IMR-90 (cell line): Measurements from ENCODE around the gene IDH3G. TPM values are rescaled to one million over a fixed set of nuclear protein-coding genes. Genes with fewer than 3 reads are reported as not detected.

ENCODE experiments used
- ATAC-seq: fragments of 200-7000 bp; cut with Tn5 transposase; 2 replicates; pipeline ENCODE4 v1.9.1; 2020; ENCODE audit warnings: low read depth, mild to moderate bottlenecking, moderate library complexity
- BruUV-seq: library from RNA; stranded (reverse); fragments of 400-500 nt; replicated peaks from 2 replicates; lab custom pipeline; 2021; lab: Mats Ljungman, UMichigan
- CTCF ChIA-PET: fragments of 300-600 bp; formaldehyde crosslinking; extraction: SDS; loops from one replicate; lab custom pipeline; 2021; ENCODE audit warnings: antibody characterized with exemption; lab: Yijun Ruan, JAX
- POLR2A ChIA-PET: fragments of 300-600 bp; sonication (Branson Sonifier 250); formaldehyde crosslinking; loops from one replicate; lab custom pipeline; 2022; ENCODE audit warnings: antibody characterized with exemption; ENCODE audit not compliant: unreplicated experiment; lab: Charles Lee
- DNase-seq: peaks from one replicate; pipeline ENCODE4 v3.0.0; 2013
- H2AFZ ChIP-seq: replicated peaks from 2 replicates; pipeline ENCODE3; 2013; ENCODE audit warnings: low read length, mild to moderate bottlenecking; ENCODE audit not compliant: poor library complexity
- H2AK5ac ChIP-seq: 2 replicates; pipeline ENCODE4 v1.6.1; 2013; ENCODE audit warnings: low read depth, low read length, inconsistent platforms
- H2AK9ac ChIP-seq: replicated peaks from 2 replicates; pipeline ENCODE3; 2013; ENCODE audit warnings: mild to moderate bottlenecking, low read depth, low read length, moderate library complexity; ENCODE audit not compliant: poor library complexity
- H2BK120ac ChIP-seq: 2 replicates; pipeline ENCODE4 v1.6.1; 2013; ENCODE audit warnings: low read depth, low read length, inconsistent platforms
- H2BK15ac ChIP-seq: 3 replicates; pipeline ENCODE4 v1.6.1; 2013; ENCODE audit warnings: low read depth, low read length, inconsistent platforms
- H2BK20ac ChIP-seq: 2 replicates; pipeline ENCODE4 v1.6.1; 2013; ENCODE audit warnings: low read depth, mild to moderate bottlenecking, inconsistent platforms, low read length, moderate library complexity
- H2BK5ac ChIP-seq: 2 replicates; pipeline ENCODE4 v1.6.1; 2013; ENCODE audit warnings: mild to moderate bottlenecking, low read depth, low read length, inconsistent platforms; ENCODE audit not compliant: poor library complexity, severe bottlenecking
- H3K14ac ChIP-seq: replicated peaks from 2 replicates; pipeline ENCODE4 v1.6.1; 2013; ENCODE audit warnings: low read depth, low read length, inconsistent platforms
- H3K18ac ChIP-seq: 2 replicates; pipeline ENCODE4 v1.6.1; 2013; ENCODE audit warnings: low read depth, low read length, control low read depth
- H3K23ac ChIP-seq: 2 replicates; pipeline ENCODE4 v1.6.1; 2013; ENCODE audit warnings: low read depth, low read length, inconsistent platforms
- H3K27ac ChIP-seq: 2 replicates; pipeline ENCODE4 v1.5.1; 2013; ENCODE audit warnings: mild to moderate bottlenecking, control low read depth, low read length; ENCODE audit not compliant: insufficient read depth
- H3K27me3 ChIP-seq: 2 replicates; pipeline ENCODE4 v1.6.1; 2013; ENCODE audit warnings: low read length; ENCODE audit not compliant: control insufficient read depth, insufficient read depth
- H3K36me3 ChIP-seq: 2 replicates; pipeline ENCODE4 v1.6.1; 2013; ENCODE audit warnings: low read length, mixed read lengths; ENCODE audit not compliant: control insufficient read depth, insufficient read depth
- H3K4ac ChIP-seq: 2 replicates; pipeline ENCODE4 v1.6.1; 2013; ENCODE audit warnings: low read depth, low read length, inconsistent platforms
- H3K4me1 ChIP-seq: 2 replicates; pipeline ENCODE4 v1.6.1; 2013; ENCODE audit warnings: low read length, mixed read lengths; ENCODE audit not compliant: control insufficient read depth, insufficient read depth
- H3K4me2 ChIP-seq: 2 replicates; pipeline ENCODE4 v1.6.1; 2013; ENCODE audit warnings: low read depth, mild to moderate bottlenecking, control low read depth, low read length, moderate library complexity
- H3K4me3 ChIP-seq: 2 replicates; pipeline ENCODE4 v1.5.1; 2013; ENCODE audit warnings: low read depth, mild to moderate bottlenecking, control low read depth, low read length, moderate library complexity; ENCODE audit not compliant: insufficient read depth
- H3K56ac ChIP-seq: 2 replicates; pipeline ENCODE4 v1.6.1; 2013; ENCODE audit warnings: low read length, inconsistent platforms; ENCODE audit not compliant: insufficient read depth; ENCODE audit errors: extremely low read depth
- H3K79me1 ChIP-seq, 2 experiments: 2 replicates each; pipeline ENCODE4 v1.6.1; 2013; ENCODE audit warnings: low read length in 2 of 2, inconsistent platforms in 1 of 2, low read depth in 1 of 2
- H3K9ac ChIP-seq: 2 replicates; pipeline ENCODE4 v1.6.1; 2013; ENCODE audit warnings: low read depth, low read length, control low read depth
- H3K9me1 ChIP-seq: 2 replicates; pipeline ENCODE4 v1.6.1; 2013; ENCODE audit warnings: low read length, inconsistent platforms; ENCODE audit not compliant: insufficient read depth
- H3K9me3 ChIP-seq: 2 replicates; pipeline ENCODE4 v1.6.1; 2013; ENCODE audit warnings: low read length; ENCODE audit not compliant: control insufficient read depth, insufficient read depth
- H4K20me1 ChIP-seq: 2 replicates; pipeline ENCODE4 v1.6.1; 2013; ENCODE audit warnings: low read length, inconsistent platforms; ENCODE audit not compliant: insufficient read depth
- H4K5ac ChIP-seq: 2 replicates; pipeline ENCODE4 v1.6.1; 2013; ENCODE audit warnings: mild to moderate bottlenecking, low read depth, low read length, control low read depth
- H4K8ac ChIP-seq, 2 experiments: 2 replicates each; pipeline ENCODE4 v1.6.1; 2013; ENCODE audit warnings: low read depth in 2 of 2, low read length in 2 of 2, control low read depth in 1 of 2, inconsistent platforms in 1 of 2
- H4K91ac ChIP-seq: 2 replicates; pipeline ENCODE4 v1.6.1; 2013; ENCODE audit warnings: low read depth, low read length, inconsistent platforms; ENCODE audit not compliant: insufficient read depth
- BHLHE40 ChIP-seq: fragments of 150-350 bp; IDR thresholded peaks from 2 replicates; pipeline ENCODE4 v1.6.1; 2016; ENCODE audit warnings: mild to moderate bottlenecking, low read depth, low read length
- CEBPB ChIP-seq: IDR thresholded peaks from 2 replicates; pipeline ENCODE4 v1.6.1; 2012; ENCODE audit warnings: low read depth, low read length, improper control_type of control experiment
- CHD1 ChIP-seq: IDR thresholded peaks from 2 replicates; pipeline ENCODE4 v1.6.1; 2012; ENCODE audit warnings: low read depth, low read length, improper control_type of control experiment
- ELK1 ChIP-seq: fragments of 150-350 bp; IDR thresholded peaks from 2 replicates; pipeline ENCODE4 v1.6.1; 2016; ENCODE audit warnings: low read depth, mild to moderate bottlenecking, low read length, moderate library complexity, borderline replicate concordance
- FOS ChIP-seq: fragments of 150-350 bp; IDR thresholded peaks from 2 replicates; pipeline ENCODE4 v1.6.1; 2016; ENCODE audit warnings: low read depth, low read length
- MAZ ChIP-seq: IDR thresholded peaks from 2 replicates; pipeline ENCODE4 v1.6.1; 2012; ENCODE audit warnings: low read depth, mild to moderate bottlenecking, low read length, improper control_type of control experiment, moderate library complexity, borderline replicate concordance
- MXI1 ChIP-seq: IDR thresholded peaks from 2 replicates; pipeline ENCODE4 v1.6.1; 2012; ENCODE audit warnings: low read depth, mild to moderate bottlenecking, low read length, moderate library complexity, borderline replicate concordance
- NFE2L2 ChIP-seq: fragments of 150-350 bp; IDR thresholded peaks from 2 replicates; pipeline ENCODE4 v1.6.1; 2016; ENCODE audit warnings: low read depth, mild to moderate bottlenecking, low read length
- POLR2A ChIP-seq: IDR thresholded peaks from 2 replicates; pipeline ENCODE4 v1.6.1; 2012; ENCODE audit warnings: mild to moderate bottlenecking, low read depth, low read length
- RCOR1 ChIP-seq: IDR thresholded peaks from 2 replicates; pipeline ENCODE4 v1.6.1; 2012; ENCODE audit warnings: mild to moderate bottlenecking, low read length, improper control_type of control experiment; ENCODE audit not compliant: insufficient replicate concordance
- SMC3 ChIP-seq: fragments of 150-350 bp; IDR thresholded peaks from 2 replicates; pipeline ENCODE4 v1.6.1; 2016; ENCODE audit warnings: low read depth, mild to moderate bottlenecking, antibody characterized with exemption, low read length, moderate library complexity
- WGBS, 2 experiments: methylation state at CpG; one replicate each; pipeline versions ENCODE4 v1.1.5 to v1.1.7; 2013; ENCODE audit warnings: missing lambda C conversion rate in 2 of 2; ENCODE audit not compliant: insufficient read length in 1 of 2; ENCODE audit errors: extremely low coverage in 2 of 2; 5-methylcytosine and 5-hydroxymethylcytosine counted together
- dilution Hi-C: fragments of 300-500 bp; cut with HindIII; formaldehyde crosslinking; loops from one replicate; pipeline ENCODE4 v1.14.3; 2018; ENCODE audit warnings: low sequenced_read_pairs; ENCODE audit not compliant: unreplicated experiment
- in situ Hi-C: fragments of 300-500 bp; cut with MboI; formaldehyde crosslinking; loops from 3 replicates; pipeline ENCODE4 v1.14.3; 2019; ENCODE audit warnings: low sequenced_read_pairs, inconsistent platforms, mixed read lengths
- intact Hi-C: fragments of 100-400 bp; cut with micrococcal nuclease; formaldehyde crosslinking; loops from 2 replicates; pipeline ENCODE4 v1.10.0; 2022
- polyA plus RNA-seq, 3 experiments: library from polyadenylated mRNA; depleted of rRNA; stranded (reverse); fragments of >200 nt; gene quantifications; 2 replicates each; pipeline ENCODE4 v1.2.3, GENCODE V29; 2012; ENCODE audit warnings: low replicate concordance in 1 of 3
- total RNA-seq: library from RNA; depleted of rRNA; stranded (reverse); fragments of >200 nt; gene quantifications from 2 replicates; pipeline ENCODE4 v1.2.3, GENCODE V29; 2012
- TF ChIP-seq, protein P1 (sequence below): conservative IDR thresholded peaks from 2 replicates; pipeline ENCODE4 v1.5.1; 2012; ENCODE audit warnings: mild to moderate bottlenecking, low read depth, low read length, improper control_type of control experiment
- TF ChIP-seq, protein P2 (sequence below): fragments of 150-350 bp; IDR thresholded peaks from 2 replicates; pipeline ENCODE4 v1.6.1; 2017; ENCODE audit warnings: mild to moderate bottlenecking, antibody characterized with exemption, low read length, low read depth

The IDH3G gene
- total and polyA plus RNA-seq, 2 of the 4 experiments (the other 2 are of a cell fraction) = 79.4 to 85.7 TPM

DNA sequence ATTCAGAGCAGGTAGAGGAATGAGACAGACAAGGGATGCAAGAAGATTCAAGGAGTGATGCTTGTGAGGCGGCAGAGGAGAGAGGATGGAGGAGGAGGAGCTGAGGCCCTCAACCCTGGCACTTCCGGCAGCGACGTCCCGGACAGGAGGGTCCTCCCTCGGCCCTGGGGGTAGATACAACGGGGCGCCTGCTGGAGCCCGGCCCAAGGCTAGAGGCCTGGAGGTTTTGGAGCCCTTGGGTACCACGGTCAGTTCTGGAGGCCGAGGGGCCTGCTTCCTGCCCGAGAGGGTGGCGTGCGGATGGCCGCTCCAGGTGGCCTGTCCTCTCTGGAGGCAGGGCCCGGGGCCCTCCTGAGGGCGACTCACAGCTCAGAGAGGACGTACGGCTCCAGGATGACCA lies 13.8 kb upstream of the IDH3G start:
- peaks cover 10% of the 10 kb centered on the region for H3K9me3 ChIP-seq
- no peak overlapping the region for H3K4me3 ChIP-seq
- H3K18ac ChIP-seq = no peak overlapping the region
- H4K91ac ChIP-seq = no peak overlapping the region
- H3K27ac ChIP-seq = no peak overlapping the region
- H2AFZ ChIP-seq = no peak overlapping the region
- H3K56ac ChIP-seq = no peak overlapping the region
- intact Hi-C loops = no loop called here
- H2BK120ac ChIP-seq = no peak overlapping the region
- no peak overlapping the region for H2BK5ac ChIP-seq
- in situ Hi-C loops = no loop called here
- ChIA-PET CTCF (no interaction called here), POLR2A (no interaction called here)
- no peak overlapping the region for H3K4me2 ChIP-seq
- no peaks in the 10 kb centered on the region for H3K79me1 ChIP-seq
- no peak overlapping the region for H4K8ac ChIP-seq
- no peaks in the 10 kb centered on the region for H3K9me1 ChIP-seq
- ATAC-seq (no peak), DNase-seq (no peak)
- H2AK9ac ChIP-seq = no peak overlapping the region
- no peak overlapping the region for H4K5ac ChIP-seq
- no peaks in the 10 kb centered on the region for H4K20me1 ChIP-seq
- no peak overlapping the region for H2BK20ac ChIP-seq
- TF ChIP-seq POLR2A (no peak), CHD1 (no peak), NFE2L2 (no peak), MXI1 (no peak), ELK1 (no peak), RCOR1 (no peak), MAZ (no peak), BHLHE40 (no peak), CEBPB (no peak), FOS (no peak), SMC3 (no peak)
- TF ChIP-seq, protein P1, sequence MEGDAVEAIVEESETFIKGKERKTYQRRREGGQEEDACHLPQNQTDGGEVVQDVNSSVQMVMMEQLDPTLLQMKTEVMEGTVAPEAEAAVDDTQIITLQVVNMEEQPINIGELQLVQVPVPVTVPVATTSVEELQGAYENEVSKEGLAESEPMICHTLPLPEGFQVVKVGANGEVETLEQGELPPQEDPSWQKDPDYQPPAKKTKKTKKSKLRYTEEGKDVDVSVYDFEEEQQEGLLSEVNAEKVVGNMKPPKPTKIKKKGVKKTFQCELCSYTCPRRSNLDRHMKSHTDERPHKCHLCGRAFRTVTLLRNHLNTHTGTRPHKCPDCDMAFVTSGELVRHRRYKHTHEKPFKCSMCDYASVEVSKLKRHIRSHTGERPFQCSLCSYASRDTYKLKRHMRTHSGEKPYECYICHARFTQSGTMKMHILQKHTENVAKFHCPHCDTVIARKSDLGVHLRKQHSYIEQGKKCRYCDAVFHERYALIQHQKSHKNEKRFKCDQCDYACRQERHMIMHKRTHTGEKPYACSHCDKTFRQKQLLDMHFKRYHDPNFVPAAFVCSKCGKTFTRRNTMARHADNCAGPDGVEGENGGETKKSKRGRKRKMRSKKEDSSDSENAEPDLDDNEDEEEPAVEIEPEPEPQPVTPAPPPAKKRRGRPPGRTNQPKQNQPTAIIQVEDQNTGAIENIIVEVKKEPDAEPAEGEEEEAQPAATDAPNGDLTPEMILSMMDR = no peak
- TF ChIP-seq, protein P2, sequence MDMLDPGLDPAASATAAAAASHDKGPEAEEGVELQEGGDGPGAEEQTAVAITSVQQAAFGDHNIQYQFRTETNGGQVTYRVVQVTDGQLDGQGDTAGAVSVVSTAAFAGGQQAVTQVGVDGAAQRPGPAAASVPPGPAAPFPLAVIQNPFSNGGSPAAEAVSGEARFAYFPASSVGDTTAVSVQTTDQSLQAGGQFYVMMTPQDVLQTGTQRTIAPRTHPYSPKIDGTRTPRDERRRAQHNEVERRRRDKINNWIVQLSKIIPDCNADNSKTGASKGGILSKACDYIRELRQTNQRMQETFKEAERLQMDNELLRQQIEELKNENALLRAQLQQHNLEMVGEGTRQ = no peak
- H3K23ac ChIP-seq = no peak overlapping the region
- no peak overlapping the region for H3K14ac ChIP-seq
- H2BK15ac ChIP-seq = no peak overlapping the region
- whole genome bisulfite sequencing, 2 experiments = 96% methylated on average over 6 of the region's 19 CpGs; no CpG with 5 or more reads in 1 of the 2 experiments
- BruUV-seq = no TSS peak
- dilution Hi-C loops = no loop called here
- H3K36me3 ChIP-seq = no peaks in the 10 kb centered on the region
- no peak overlapping the region for H3K4ac ChIP-seq
- no peak overlapping the region for H2AK5ac ChIP-seq
- no peaks in the 10 kb centered on the region for H3K4me1 ChIP-seq
- no peak overlapping the region for H3K9ac ChIP-seq
- peaks cover 9% of the 10 kb centered on the region for H3K27me3 ChIP-seq
